Measurements from ENCODE around the gene LIPC. TPM values are rescaled to one million over a fixed set of nuclear protein-coding genes. Genes with fewer than 3 reads are reported as not detected.

Gene LIPC
- total RNA-seq, 1 donor from 2014 or later = not detected

DNA sequence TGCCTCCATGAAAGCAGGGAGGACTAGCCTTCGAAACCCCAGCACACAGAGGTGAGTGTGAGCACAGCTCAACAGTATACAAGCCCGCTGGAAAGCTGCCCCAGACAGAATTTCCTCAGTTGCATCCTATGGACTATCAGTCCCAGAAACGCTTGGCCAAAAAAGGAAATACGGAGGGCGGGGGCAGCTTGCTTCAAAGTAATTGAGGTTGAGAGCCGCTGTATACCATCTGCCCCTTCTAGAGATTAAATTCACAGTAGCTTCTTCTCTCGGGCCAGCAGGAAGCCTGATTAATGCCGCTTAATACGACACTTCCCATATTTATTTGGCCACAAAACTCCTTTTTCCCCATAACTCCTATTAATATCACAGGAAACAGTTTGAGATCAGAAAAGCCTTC, 88.7 kb downstream of the LIPC start:
- H3K9me3 ChIP-seq = no peaks in the 10 kb centered on the region
- H3K27me3 ChIP-seq = no peaks in the 10 kb centered on the region
- no peak for DNase-seq (ENCODE audit: extremely low spot score in 2 of 2)
- TF ChIP-seq POLR2A (IDR thresholded peaks at IDR 0.05) (no peak), POLR2AphosphoS5 (IDR thresholded peaks at IDR 0.05; ENCODE audit: insufficient read depth in 1 of 2, low read depth in 1 of 2) (no peak)
- TF ChIP-seq, protein P1, sequence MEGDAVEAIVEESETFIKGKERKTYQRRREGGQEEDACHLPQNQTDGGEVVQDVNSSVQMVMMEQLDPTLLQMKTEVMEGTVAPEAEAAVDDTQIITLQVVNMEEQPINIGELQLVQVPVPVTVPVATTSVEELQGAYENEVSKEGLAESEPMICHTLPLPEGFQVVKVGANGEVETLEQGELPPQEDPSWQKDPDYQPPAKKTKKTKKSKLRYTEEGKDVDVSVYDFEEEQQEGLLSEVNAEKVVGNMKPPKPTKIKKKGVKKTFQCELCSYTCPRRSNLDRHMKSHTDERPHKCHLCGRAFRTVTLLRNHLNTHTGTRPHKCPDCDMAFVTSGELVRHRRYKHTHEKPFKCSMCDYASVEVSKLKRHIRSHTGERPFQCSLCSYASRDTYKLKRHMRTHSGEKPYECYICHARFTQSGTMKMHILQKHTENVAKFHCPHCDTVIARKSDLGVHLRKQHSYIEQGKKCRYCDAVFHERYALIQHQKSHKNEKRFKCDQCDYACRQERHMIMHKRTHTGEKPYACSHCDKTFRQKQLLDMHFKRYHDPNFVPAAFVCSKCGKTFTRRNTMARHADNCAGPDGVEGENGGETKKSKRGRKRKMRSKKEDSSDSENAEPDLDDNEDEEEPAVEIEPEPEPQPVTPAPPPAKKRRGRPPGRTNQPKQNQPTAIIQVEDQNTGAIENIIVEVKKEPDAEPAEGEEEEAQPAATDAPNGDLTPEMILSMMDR (IDR thresholded peaks at IDR 0.05) = no peak
- H3K27ac ChIP-seq = no peak overlapping the region
- H3K36me3 ChIP-seq = no peaks in the 10 kb centered on the region
- H3K4me1 ChIP-seq = peaks cover 23% of the 10 kb centered on the region
- no peak overlapping the region for H3K4me3 ChIP-seq
- intact Hi-C loops (cut with DNase I) = no loop called here

DNA sequence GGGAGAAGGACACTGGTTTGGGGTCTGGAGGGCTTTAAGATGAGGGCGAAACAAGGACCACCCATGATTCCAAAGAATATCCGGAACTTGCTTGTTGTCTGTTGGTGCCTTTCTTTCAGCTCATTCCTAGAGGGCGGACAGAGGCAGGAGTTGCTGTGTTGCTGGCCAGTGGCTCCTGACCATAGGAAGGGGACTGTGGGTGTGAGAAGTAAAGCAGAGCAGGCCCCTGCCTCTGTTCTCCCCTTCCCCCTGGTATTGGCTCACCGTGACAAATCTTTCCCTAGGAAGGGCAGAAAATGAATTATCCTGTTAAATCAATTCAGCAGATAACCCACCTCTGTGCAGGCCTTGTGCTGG, 89.1 kb downstream of the LIPC start:
- Histone ChIP-seq H3K36me3 (no peaks in the 10 kb centered on the region), H3K4me3 (no peak overlapping the region), H3K27ac (no peak overlapping the region), H3K4me1 (peaks cover 23% of the 10 kb centered on the region), H3K9me3 (no peaks in the 10 kb centered on the region), H3K27me3 (no peaks in the 10 kb centered on the region)
- intact Hi-C loops (cut with DNase I) = no loop called here
- DNase-seq (ENCODE audit: extremely low spot score in 2 of 2) = no peak
- no peak for TF ChIP-seq POLR2A (IDR thresholded peaks at IDR 0.05)
- no peak for TF ChIP-seq POLR2AphosphoS5 (IDR thresholded peaks at IDR 0.05; ENCODE audit: insufficient read depth in 1 of 2, low read depth in 1 of 2)
- TF ChIP-seq, protein P1 (IDR thresholded peaks at IDR 0.05) = no peak

DNA sequence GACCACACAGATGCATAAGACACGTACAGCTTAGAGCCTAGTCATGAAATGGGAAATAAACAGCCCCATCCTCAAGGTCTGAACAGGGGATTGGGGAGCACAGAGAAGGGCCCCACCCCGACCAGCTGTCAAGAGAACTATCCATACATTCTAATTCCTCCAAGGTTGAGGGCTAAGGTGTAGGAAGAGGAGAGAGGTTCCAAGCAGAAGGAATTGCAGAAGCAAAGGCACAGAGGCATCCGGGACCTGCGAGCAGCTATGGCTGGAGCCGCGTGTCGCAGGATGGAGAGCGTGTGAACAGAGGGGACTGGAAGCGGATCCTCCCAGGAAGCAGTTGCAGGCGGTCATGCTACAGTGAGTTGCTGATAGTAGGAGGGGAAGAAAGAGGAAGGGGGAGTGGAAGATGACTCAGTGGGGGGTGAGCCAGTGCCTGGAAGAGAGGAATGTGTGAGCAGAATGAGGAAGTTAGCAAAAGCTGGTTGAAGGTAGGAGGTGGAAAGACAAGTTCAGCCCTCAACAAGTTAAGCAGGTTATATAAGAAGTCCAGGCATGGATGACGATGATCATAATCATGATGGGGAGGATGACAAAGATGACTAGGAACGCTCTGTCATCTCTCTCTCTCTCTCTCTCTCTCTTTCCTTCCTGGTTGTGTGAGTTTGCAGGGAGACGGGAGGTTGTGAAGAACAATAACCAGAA, 89.7 kb downstream of the LIPC start:
- H3K4me3 ChIP-seq = no peak overlapping the region
- no peak overlapping the region for H3K27ac ChIP-seq
- intact Hi-C loops (cut with DNase I) = no loop called here

DNA sequence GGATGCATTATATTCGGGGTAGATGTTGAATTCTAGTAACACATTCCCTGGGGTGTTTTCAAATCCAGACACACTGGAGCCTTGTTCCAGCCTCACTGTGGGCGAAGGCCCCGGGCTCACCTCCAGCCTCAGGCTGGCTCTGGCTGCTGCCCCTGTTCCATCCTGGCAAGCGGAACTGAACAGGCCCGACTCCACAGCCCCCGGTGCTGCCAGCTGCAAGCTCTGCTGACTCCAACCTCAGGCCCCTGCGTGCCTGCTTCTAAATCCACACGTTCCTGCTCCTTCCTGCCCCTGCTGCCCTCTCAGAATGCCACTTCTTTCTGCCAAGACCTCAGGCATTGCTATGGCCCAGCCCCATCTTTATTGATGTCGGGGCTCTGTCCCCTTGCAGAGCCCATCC, 90.6 kb downstream of the LIPC start:
- Histone ChIP-seq H3K4me3 (no peak overlapping the region), H3K4me1 (peaks cover 23% of the 10 kb centered on the region), H3K27me3 (no peaks in the 10 kb centered on the region), H3K9me3 (no peaks in the 10 kb centered on the region), H3K27ac (no peak overlapping the region), H3K36me3 (no peaks in the 10 kb centered on the region)
- DNase-seq (ENCODE audit: extremely low spot score in 2 of 2) = no peak
- TF ChIP-seq, protein P1 (IDR thresholded peaks at IDR 0.05) = no peak
- no peak for TF ChIP-seq POLR2AphosphoS5 (IDR thresholded peaks at IDR 0.05; ENCODE audit: insufficient read depth in 1 of 2, low read depth in 1 of 2)
- no peak for TF ChIP-seq POLR2A (IDR thresholded peaks at IDR 0.05)
- intact Hi-C loops (cut with DNase I) = no loop called here

More for the DNA sequence above, 89.7 kb downstream of the LIPC start:
- H3K9me3 ChIP-seq = no peaks in the 10 kb centered on the region
- no peak for DNase-seq (ENCODE audit: extremely low spot score in 2 of 2)
- TF ChIP-seq POLR2AphosphoS5 (IDR thresholded peaks at IDR 0.05; ENCODE audit: insufficient read depth in 1 of 2, low read depth in 1 of 2) (peak in 1 of 2 donors; percentile 11), POLR2A (IDR thresholded peaks at IDR 0.05) (no peak)
- H3K27me3 ChIP-seq = no peaks in the 10 kb centered on the region
- no peaks in the 10 kb centered on the region for H3K36me3 ChIP-seq
- peaks cover 23% of the 10 kb centered on the region for H3K4me1 ChIP-seq

DNA sequence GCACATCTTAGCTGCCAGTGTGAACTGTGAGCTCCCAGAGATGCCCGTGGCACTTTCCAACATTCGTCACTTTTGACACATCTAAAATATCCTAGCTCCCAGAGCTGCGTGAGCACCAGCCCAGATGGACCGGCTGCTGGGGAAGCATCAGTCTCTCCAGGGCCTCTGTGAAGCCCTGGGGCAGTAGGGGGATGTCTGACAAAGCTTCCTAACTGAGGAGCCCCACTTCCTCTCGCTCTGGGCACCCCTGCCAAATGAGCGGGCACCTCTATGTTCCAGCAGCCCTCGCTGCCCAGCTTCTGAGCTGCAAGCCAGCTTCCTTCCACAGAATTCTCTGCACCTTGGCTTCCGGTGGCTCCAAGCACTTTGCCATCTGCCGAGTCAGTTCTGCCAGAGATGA, 91.1 kb downstream of the LIPC start:
- DNase-seq (ENCODE audit: extremely low spot score in 2 of 2) = no peak
- no peak overlapping the region for H3K4me3 ChIP-seq
- TF ChIP-seq POLR2AphosphoS5 (IDR thresholded peaks at IDR 0.05; ENCODE audit: insufficient read depth in 1 of 2, low read depth in 1 of 2) (no peak), POLR2A (IDR thresholded peaks at IDR 0.05) (no peak)
- TF ChIP-seq, protein P1 (IDR thresholded peaks at IDR 0.05) = no peak
- peaks cover 27% of the 10 kb centered on the region for H3K4me1 ChIP-seq
- H3K27me3 ChIP-seq = no peaks in the 10 kb centered on the region
- intact Hi-C loops (cut with DNase I) = no loop called here
- no peaks in the 10 kb centered on the region for H3K9me3 ChIP-seq
- H3K27ac ChIP-seq = no peak overlapping the region
- H3K36me3 ChIP-seq = no peaks in the 10 kb centered on the region
